Lung (tissue), 12 donors: ENCODE results near the gene CNTN1. TPM values are rescaled to one million over a fixed set of nuclear protein-coding genes. Genes with fewer than 3 reads are reported as not detected.

Source experiments
- ATAC-seq: fragments of 200-7000 bp; cut with Tn5 transposase; one replicate; pipeline ENCODE4 v1.9.1; 2020; ENCODE audit warnings: moderate number of reproducible peaks; ENCODE audit not compliant: insufficient read depth, low FRiP score
- DNase-seq, 3 donors: peaks; one replicate each; pipeline ENCODE4 v3.0.0-alpha.2; 2013 to 2017
- H3K27ac ChIP-seq, 2 donors: one replicate each; pipeline ENCODE4 v1.5.1; 2013; ENCODE audit warnings: mild to moderate bottlenecking in 2 of 2, moderate library complexity in 2 of 2, control low read depth in 1 of 2, inconsistent platforms in 1 of 2, low read depth in 1 of 2, low read length in 1 of 2
- H3K27me3 ChIP-seq, 3 donors: one replicate each; pipeline ENCODE4 v1.5.1; 2013; ENCODE audit warnings: low read length in 2 of 3; ENCODE audit not compliant: control insufficient read depth in 3 of 3, insufficient read depth in 3 of 3
- H3K36me3 ChIP-seq, 4 donors: one replicate each; pipeline ENCODE4 v1.5.1; 2013; ENCODE audit warnings: low read length in 4 of 4, mild to moderate bottlenecking in 1 of 4, moderate library complexity in 1 of 4; ENCODE audit not compliant: control insufficient read depth in 4 of 4, insufficient read depth in 4 of 4
- H3K4me1 ChIP-seq, 5 donors: one replicate each; pipeline ENCODE4 v1.5.1; 2013; ENCODE audit warnings: low read length in 5 of 5, mild to moderate bottlenecking in 2 of 5, moderate library complexity in 1 of 5; ENCODE audit not compliant: control insufficient read depth in 5 of 5, insufficient read depth in 5 of 5
- H3K4me3 ChIP-seq: one replicate; pipeline ENCODE4 v1.5.1; 2013; ENCODE audit warnings: mild to moderate bottlenecking, control low read depth, moderate library complexity
- H3K9ac ChIP-seq, 2 donors: one replicate each; pipeline ENCODE4 v1.5.1; 2013; ENCODE audit warnings: low read length in 2 of 2, control low read depth in 1 of 2; ENCODE audit not compliant: insufficient read depth in 1 of 2
- H3K9me3 ChIP-seq, 4 donors: one replicate each; pipeline ENCODE4 v1.5.1; 2013; ENCODE audit warnings: low read length in 3 of 4, mild to moderate bottlenecking in 1 of 4, moderate library complexity in 1 of 4; ENCODE audit not compliant: control insufficient read depth in 4 of 4, insufficient read depth in 3 of 4
- WGBS, 2 donors: extraction: QIAGEN DNeasy Blood & Tissue Kit; methylation state at CpG; one replicate each; pipeline ENCODE4 v1.1.7; 2013; 5-methylcytosine and 5-hydroxymethylcytosine counted together
- polyA plus RNA-seq, 2 donors: library from polyadenylated mRNA; stranded (reverse); fragments of 200-250 nt; gene quantifications; one replicate each; pipeline ENCODE4 v1.2.1, GENCODE V29; 2013
- total RNA-seq, 2 donors: library from RNA; depleted of rRNA in 1 of 2; stranded (reverse); fragments of >200 nt in 1 of 2; gene quantifications; one replicate each; pipeline ENCODE4 v1.2.1, GENCODE V29; 2014 to 2021
- TF ChIP-seq, protein P1 (sequence below): IDR thresholded peaks from 2 replicates; pipeline ENCODE4 v1.5.1; 2012; ENCODE audit warnings: mild to moderate bottlenecking; ENCODE audit errors: control extremely low read depth, extremely low read depth
- donor health status: control.
- donor health status: control.
- donor health status: Bipolar disorder and iron deficiency.
- donor health status: healthy.
- donor health status: DM: yes; HTN: yes; CAD: no.

Gene CNTN1
- total and polyA plus RNA-seq, 4 donors: 0.10 to 47.6 (median 1.1) TPM

DNA sequence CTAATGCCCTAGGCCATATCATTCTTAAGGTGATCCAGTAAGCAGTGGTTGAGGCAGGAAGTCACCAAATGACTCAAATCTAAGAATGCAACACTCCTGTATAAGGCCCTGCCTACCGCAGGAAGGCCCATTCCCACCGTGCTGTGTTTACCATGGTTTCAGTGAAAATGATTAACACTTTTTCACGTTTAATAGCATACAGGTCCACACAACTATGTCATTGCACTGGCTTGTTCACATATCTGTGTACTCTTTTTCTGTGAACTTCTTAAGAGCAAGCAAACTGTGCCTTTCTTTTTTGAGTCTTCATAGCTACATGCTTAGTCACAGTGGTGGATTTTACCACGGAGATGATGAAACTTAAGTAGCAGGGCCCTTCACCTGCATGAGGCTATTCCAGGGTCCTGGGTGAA is 214.9 kb downstream of the CNTN1 start:
- no peaks in the 10 kb centered on the region for H3K27me3 ChIP-seq
- TF ChIP-seq, protein P1, sequence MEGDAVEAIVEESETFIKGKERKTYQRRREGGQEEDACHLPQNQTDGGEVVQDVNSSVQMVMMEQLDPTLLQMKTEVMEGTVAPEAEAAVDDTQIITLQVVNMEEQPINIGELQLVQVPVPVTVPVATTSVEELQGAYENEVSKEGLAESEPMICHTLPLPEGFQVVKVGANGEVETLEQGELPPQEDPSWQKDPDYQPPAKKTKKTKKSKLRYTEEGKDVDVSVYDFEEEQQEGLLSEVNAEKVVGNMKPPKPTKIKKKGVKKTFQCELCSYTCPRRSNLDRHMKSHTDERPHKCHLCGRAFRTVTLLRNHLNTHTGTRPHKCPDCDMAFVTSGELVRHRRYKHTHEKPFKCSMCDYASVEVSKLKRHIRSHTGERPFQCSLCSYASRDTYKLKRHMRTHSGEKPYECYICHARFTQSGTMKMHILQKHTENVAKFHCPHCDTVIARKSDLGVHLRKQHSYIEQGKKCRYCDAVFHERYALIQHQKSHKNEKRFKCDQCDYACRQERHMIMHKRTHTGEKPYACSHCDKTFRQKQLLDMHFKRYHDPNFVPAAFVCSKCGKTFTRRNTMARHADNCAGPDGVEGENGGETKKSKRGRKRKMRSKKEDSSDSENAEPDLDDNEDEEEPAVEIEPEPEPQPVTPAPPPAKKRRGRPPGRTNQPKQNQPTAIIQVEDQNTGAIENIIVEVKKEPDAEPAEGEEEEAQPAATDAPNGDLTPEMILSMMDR: no peak
- 65 to 70% methylated on average over 4 of the region's 4 CpGs for WGBS, 2 donors
- no peak overlapping the region for H3K4me3 ChIP-seq
- ATAC-seq (no peak), DNase-seq (no peak)
- H3K9me3 ChIP-seq: no peaks in the 10 kb centered on the region
- no peaks in the 10 kb centered on the region for H3K4me1 ChIP-seq
- no peaks in the 10 kb centered on the region for H3K36me3 ChIP-seq
- H3K9ac ChIP-seq: no peak overlapping the region
- H3K27ac ChIP-seq: no peak overlapping the region

DNA sequence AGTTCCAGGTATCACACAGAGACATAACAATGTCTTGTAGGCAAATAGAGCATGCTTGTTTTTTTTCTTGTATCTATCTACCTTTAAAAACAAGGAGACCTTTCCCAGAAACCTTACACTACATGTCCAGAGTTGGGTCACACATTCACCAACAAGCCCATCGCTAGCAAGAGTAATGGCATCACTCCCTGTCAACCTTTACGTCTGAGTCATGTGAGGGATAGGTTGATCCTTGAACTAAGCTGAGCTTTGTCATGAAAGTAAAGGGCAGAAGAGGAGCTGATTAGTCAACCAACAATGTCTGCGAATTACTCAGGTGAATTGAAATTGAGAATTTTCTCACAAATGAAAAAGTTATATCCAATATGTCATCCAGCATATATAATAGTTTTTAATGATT is 219.4 kb downstream of the CNTN1 start:
- no peaks in the 10 kb centered on the region for H3K4me1 ChIP-seq
- H3K9me3 ChIP-seq: no peaks in the 10 kb centered on the region
- WGBS, 2 donors: 90 to 93% methylated on average over 3 of the region's 3 CpGs
- H3K27me3 ChIP-seq: no peaks in the 10 kb centered on the region
- H3K4me3 ChIP-seq: no peak overlapping the region
- no peak overlapping the region for H3K9ac ChIP-seq
- H3K27ac ChIP-seq: no peak overlapping the region
- ATAC-seq: no peak
- DNase-seq: no peak
- H3K36me3 ChIP-seq: no peaks in the 10 kb centered on the region
- TF ChIP-seq, protein P1: no peak

DNA sequence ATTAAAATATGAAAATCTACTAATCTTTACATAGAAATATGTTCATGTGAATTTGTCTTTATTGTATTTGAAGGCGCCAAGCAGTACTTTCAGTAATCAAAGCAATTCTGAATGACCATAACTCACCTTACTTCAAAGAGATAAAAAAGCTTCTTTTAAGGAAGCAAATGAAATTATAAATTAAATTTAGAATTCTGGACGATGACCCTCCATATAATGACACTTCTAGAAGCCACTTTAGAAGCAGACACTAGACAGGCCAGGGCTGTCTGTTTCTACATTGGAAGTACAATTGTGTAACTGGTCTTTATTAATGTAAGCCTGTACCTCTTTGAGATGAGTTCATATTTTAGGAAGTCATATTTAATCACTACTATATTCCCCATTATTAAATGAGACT is 222.9 kb downstream of the CNTN1 start:
- TF ChIP-seq, protein P1: no peak

DNA sequence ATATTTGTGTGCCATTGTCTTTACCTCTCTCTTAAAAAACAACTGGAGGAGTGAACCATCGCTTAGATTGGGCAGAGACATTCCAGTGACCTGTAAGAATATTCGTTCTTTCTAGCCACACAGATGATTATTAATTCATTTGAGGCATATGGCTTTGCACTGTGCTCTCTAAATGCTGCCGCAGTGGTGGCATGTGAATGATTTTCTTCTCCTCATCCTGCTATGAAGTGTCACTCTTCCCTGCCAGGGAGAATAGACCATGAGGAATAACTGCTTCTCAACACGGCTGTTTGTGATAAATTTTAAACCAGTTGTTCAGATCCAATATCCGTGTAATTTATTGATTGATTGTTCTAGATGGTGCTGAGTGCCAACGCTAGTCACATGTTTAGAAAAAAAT is 225.3 kb downstream of the CNTN1 start:
- Histone ChIP-seq H3K4me3 (no peak overlapping the region), H3K36me3 (no peaks in the 10 kb centered on the region), H3K4me1 (no peaks in the 10 kb centered on the region), H3K27me3 (no peaks in the 10 kb centered on the region), H3K9ac (no peak overlapping the region), H3K9me3 (no peaks in the 10 kb centered on the region), H3K27ac (no peak overlapping the region)
- TF ChIP-seq, protein P1: no peak
- WGBS, 2 donors: 70 to 79% methylated on average over 6 of the region's 6 CpGs
- no peak for DNase-seq
- no peak for ATAC-seq

More for the DNA sequence above, 222.9 kb downstream of the CNTN1 start:
- Histone ChIP-seq H3K9me3 (no peaks in the 10 kb centered on the region), H3K4me3 (no peak overlapping the region), H3K4me1 (no peaks in the 10 kb centered on the region), H3K27ac (no peak overlapping the region), H3K27me3 (no peaks in the 10 kb centered on the region), H3K9ac (no peak overlapping the region), H3K36me3 (no peaks in the 10 kb centered on the region)
- ATAC-seq (no peak), DNase-seq (no peak)
- 84 to 85% methylated on average over 2 of the region's 2 CpGs for WGBS, 2 donors
